A172 (cell line): Measurements from ENCODE around the gene BEAN1. TPM values are rescaled to one million over a fixed set of nuclear protein-coding genes. Genes with fewer than 3 reads are reported as not detected.

Experiments
- DNase-seq: peaks from one replicate; pipeline ENCODE4 v3.0.0-alpha.2; 2015; ENCODE audit warnings: low spot score
- total RNA-seq: library from RNA; depleted of rRNA; stranded (reverse); fragments of >200 nt; shearing (Covaris generic); gene quantifications from 2 replicates; pipeline ENCODE4 v1.2.3, GENCODE V29; 2014

Gene BEAN1
- total RNA-seq, 1 experiment from 2014 or later = 0.91 TPM

GRCh38 chr16:66418165-66418962 is 8.7 kb upstream of the BEAN1 start:
- no peak for DNase-seq

DNA sequence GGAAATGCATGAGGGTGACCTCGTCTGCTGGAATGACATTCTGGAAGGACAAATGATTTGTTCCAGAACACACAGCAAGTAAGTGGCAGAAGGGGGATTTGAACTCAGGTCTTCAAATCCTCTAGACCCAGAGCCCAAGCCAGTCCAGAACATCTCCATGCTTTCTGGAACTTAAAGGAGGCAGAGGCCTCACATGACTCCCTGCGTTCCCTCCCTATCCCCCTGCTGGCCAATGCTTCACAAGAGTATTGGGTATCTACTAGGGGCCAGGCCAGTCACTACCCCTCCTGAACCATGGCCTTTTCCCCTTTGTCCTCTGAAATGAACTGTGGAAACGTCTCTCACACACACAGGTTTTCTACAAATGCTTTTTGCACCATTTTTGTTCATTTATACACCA is 7.6 kb upstream of the BEAN1 start:
- DNase-seq = no peak

DNA sequence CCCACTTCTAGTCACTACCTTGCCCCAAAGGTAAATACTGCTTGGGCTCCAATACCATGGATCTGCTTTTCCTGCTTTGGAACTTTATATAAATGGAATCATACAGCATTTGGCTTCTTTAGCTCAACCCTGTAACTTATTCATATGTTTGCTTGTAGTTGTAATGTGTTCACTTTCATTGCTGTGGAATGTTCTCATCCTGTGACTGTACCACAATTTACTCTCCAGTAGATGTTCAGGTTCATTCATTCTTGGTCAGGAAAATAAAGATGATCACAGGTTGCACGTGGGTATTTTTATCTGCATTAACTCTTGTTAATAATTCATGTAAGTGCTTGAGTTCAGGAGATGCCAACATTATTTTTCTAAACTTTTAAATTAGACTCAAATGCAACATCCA is 6.7 kb upstream of the BEAN1 start:
- no peak for DNase-seq

DNA sequence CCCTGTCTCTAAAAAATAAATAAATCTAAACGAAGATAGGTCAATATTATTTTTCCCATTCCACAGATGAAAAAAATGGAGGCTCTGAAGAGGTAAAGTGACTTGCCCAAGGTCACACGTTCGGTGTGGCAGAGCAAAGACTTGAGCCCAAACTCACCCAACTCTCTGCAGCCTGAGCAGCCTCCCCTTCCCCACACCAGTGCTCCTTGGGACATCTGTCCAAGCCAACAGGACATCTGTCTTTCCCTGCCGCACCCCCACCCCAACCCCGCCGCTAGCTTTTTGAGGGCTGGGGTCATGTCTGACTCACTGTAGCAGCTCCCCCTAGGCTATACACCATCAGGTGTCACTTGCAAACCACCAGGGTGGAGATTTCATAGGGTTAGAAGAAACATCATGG is 5.2 kb upstream of the BEAN1 start:
- no peak for DNase-seq

- DNase-seq = no peak
Observed at GRCh38 chr16:66422366-66422765, 4.7 kb upstream of the BEAN1 start.

- DNase-seq = no peak
Observed at GRCh38 chr16:66423177-66423576, 3.9 kb upstream of the BEAN1 start.

DNA sequence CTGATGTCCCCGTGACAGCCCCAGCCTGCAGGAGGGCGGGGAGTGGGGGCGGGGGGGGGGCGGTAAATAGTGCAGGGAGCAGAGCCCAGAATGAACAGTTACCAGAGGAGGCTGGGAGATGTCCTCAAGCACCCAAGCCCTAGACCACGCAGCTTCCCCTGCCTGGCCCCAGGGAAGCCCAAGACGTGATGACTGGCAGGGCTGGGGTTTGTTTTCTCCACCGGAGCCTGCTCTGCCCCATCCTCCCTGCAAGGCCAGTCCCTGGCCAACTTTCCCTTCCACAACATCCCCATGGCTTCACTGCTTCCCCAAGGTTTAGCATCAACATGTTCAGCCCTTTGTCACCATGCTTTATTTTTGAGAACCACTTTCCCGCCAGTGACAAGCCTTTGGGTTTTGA is 1.4 kb upstream of the BEAN1 start:
- no peak for DNase-seq

GRCh38 chr16:66426112-66427035 is 721 bp upstream of the BEAN1 start:
- DNase-seq = no peak

GRCh38 chr16:66427871-66428681 is 981 bp downstream of the BEAN1 start:
- DNase-seq = no peak

DNA sequence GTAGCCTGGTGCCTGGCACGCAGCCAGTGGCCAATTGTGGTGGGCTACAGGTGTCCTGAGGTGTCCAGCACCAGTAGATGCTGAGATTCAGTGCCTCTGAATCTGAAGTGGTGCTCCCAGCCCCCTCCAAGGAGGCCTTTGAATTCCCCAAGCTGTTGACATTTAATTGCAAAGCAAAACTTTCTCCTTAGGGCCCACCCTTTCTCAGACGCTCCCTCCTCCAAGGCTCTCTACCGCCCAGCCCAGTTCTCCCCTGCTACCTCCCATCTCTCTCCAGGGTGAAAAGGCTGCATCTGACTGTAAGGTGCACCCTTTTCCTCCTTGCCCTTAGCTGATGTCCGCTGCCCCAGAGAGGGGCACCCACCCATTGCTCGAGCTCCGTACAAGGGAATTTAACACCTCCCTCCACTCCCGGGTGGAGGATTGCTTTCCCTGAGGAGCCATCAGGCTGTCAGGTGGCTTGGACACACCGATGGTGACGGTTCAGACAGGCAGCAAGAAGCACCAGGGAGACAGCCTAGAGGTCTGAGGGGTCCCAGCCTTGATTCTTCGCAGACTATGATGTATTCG is 1.7 kb downstream of the BEAN1 start:
- DNase-seq = no peak

- no peak for DNase-seq
Observed at GRCh38 chr16:66429290-66429962, 2.3 kb downstream of the BEAN1 start.

DNA sequence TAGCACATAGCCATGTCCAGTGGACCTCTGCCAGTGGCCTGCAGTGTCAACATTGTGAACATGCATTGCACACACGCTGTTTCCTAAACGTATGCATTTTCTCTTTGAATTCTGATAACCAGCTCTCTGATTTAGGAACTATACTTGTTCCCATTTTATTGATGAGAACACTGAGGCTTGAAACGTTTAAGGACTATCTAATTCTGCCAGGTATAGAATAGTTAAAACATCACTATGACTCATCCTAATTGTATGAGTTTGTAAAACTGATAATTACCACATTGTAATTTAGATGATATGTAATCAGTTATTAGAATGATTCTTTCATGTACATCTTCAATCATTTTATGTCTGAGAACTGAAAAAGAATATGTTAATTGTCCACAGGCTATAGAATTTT is 3.1 kb downstream of the BEAN1 start:
- DNase-seq = no peak

- no peak for DNase-seq
Observed at GRCh38 chr16:66431760-66432159, 4.7 kb downstream of the BEAN1 start.

- no peak for DNase-seq
Observed at GRCh38 chr16:66432429-66432828, 5.3 kb downstream of the BEAN1 start.

GRCh38 chr16:66434619-66435430 is 7.7 kb downstream of the BEAN1 start:
- DNase-seq = no peak

DNA sequence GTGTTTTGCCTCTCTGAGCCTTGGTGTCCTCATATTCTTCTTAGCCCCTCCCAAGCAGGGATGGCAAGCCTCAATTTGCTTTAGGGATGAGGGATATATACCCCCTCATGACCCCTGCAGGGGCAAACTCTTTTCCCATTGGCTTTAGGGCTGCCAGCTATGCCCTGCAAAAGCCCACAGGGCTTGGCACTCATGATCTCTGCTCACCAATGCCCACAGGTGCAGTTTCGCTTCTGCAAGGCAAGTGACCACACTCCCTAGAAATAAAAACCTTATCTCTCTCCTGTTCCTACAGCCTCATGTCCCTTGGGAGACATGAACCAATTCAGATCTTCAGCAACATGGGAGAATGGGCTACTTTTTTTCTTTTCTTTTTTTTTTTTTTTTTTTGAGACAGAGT is 8.8 kb downstream of the BEAN1 start:
- DNase-seq = no peak

DNA sequence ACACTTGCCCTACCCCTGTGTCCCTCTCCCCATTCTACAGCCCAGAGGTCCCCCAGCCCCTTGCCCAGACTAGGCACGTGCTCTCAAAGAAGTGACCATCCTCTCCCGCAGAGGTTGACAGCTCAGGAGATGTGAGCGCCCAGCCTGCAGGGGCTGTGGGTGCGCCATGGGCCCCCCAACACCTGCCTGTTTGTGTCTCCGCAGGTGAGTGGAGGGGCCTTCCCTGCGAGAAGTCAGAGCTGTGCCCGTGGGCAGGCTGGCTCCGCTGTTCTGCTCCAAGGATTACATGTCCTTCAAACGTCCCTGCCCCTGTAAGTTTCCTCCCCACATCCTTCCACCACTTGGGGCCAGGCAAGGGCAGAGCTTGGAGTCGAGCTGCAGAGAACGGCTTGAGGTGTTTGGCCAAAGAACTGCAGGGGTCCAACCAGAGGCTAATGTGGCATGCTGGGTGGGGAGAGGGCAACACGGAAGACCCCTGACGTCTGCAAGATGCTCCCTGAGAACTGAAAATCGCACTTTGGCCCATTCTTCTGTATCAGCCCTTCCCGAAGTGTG is 10.4 kb downstream of the BEAN1 start:
- no peak for DNase-seq

GRCh38 chr16:66438536-66438935 is 11.4 kb downstream of the BEAN1 start:
- DNase-seq = no peak

DNA sequence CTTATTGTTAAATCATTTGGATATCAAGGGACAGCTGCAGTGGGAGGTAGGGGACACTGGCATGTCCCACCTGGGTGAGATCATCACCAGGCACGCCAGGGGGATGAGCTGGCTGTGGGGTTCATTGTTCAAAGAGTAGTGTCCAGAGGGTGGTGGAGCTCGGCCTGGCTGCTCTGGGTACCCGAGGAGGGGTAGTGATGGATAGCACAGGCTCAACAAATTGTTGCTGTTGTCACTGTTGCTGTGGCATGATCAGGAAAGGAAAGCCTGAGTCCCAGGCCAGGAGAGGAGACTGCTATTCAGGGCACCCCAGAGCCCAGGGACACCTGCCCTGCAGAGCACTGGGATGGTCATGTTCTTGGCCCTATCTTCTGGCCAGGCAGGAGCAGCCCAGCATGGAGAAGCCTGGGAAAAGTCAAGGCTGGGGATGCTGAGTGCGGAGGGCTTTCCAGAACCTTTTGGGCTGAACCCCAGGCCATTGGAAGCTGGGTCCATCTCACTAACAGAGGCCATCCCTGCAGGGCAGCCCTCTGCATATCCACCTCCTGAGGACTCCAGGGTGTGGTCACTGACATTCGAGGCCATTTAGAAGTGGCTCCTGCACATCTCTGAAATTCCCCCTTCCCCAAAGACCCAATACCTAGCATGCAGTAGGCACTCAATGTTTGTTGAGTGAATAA is 12.1 kb downstream of the BEAN1 start:
- DNase-seq = no peak
